DND-41 (cell line): Measurements from ENCODE around the gene NKD2.

Experiments used
- ATAC-seq: fragments of 200-7000 bp; cut with Tn5 transposase; 3 replicates; pipeline ENCODE4 v1.9.1; 2021; ENCODE audit warnings: low read depth; ENCODE audit not compliant: insufficient read depth
- DNase-seq: peaks from one replicate; pipeline ENCODE4 v3.0.0-alpha.2; 2020
- H2AFZ ChIP-seq: 2 replicates; pipeline ENCODE4 v1.6.0; 2012; ENCODE audit warnings: low read depth, low read length
- H3K27ac ChIP-seq: 2 replicates; pipeline ENCODE4 v1.5.1; 2012; ENCODE audit warnings: low read length, inconsistent platforms
- H3K27me3 ChIP-seq: fragments of 200-600 bp; sonication (generic); 2 replicates; pipeline ENCODE4 v1.6.0; 2012; ENCODE audit warnings: low read length, mild to moderate bottlenecking, inconsistent platforms; ENCODE audit not compliant: insufficient read depth, poor library complexity
- H3K36me3 ChIP-seq: 2 replicates; pipeline ENCODE4 v1.5.1; 2012; ENCODE audit warnings: low read length, inconsistent platforms; ENCODE audit not compliant: insufficient read depth
- H3K4me1 ChIP-seq: 2 replicates; pipeline ENCODE4 v1.5.1; 2012; ENCODE audit warnings: mild to moderate bottlenecking, low read length; ENCODE audit not compliant: insufficient read depth
- H3K4me2 ChIP-seq: 2 replicates; pipeline ENCODE4 v1.6.0; 2012; ENCODE audit warnings: mild to moderate bottlenecking, moderate library complexity, low read length, inconsistent platforms; ENCODE audit not compliant: insufficient read depth
- H3K4me3 ChIP-seq, 2 experiments: fragments of 200-600 bp in 1 of 2; shearing (Covaris generic) in 1 of 2; 2 replicates each; pipeline ENCODE4 v1.5.1; 2012 to 2016; ENCODE audit warnings: inconsistent platforms in 2 of 2, low read length in 2 of 2, mild to moderate bottlenecking in 2 of 2, low read depth in 1 of 2, moderate library complexity in 1 of 2
- H3K79me2 ChIP-seq: 2 replicates; pipeline ENCODE4 v1.6.0; 2012; ENCODE audit warnings: low read length, inconsistent platforms; ENCODE audit not compliant: insufficient read depth
- H3K9ac ChIP-seq: 2 replicates; pipeline ENCODE4 v1.6.0; 2012; ENCODE audit warnings: low read depth, mild to moderate bottlenecking, inconsistent platforms, low read length, moderate library complexity
- H3K9me3 ChIP-seq: 2 replicates; pipeline ENCODE4 v1.5.1; 2012; ENCODE audit warnings: low read length, moderate library complexity, mild to moderate bottlenecking, inconsistent platforms; ENCODE audit not compliant: insufficient read depth, severe bottlenecking
- H4K20me1 ChIP-seq: 2 replicates; pipeline ENCODE4 v1.6.0; 2012; ENCODE audit warnings: low read length; ENCODE audit not compliant: insufficient read depth
- EZH2 ChIP-seq: IDR thresholded peaks from 3 replicates; pipeline ENCODE4 v1.6.1; 2012; ENCODE audit warnings: borderline replicate concordance, low read depth, mild to moderate bottlenecking, moderate library complexity, low read length, inconsistent platforms; ENCODE audit not compliant: severe bottlenecking
- TF ChIP-seq, protein P1 (sequence below): IDR thresholded peaks from 2 replicates; pipeline ENCODE4 v1.5.1; 2012; ENCODE audit warnings: borderline replicate concordance, low read length, moderate library complexity, mild to moderate bottlenecking; ENCODE audit not compliant: poor library complexity, severe bottlenecking; ENCODE audit errors: extremely low read depth

Gene NKD2

GRCh38 chr5:983568-983967 lies 25.0 kb upstream of the NKD2 start:
- Histone ChIP-seq H3K9ac (no peak overlapping the region), H3K4me2 (no peak overlapping the region), H3K4me3 (no peak overlapping the region), H3K9me3 (no peaks in the 10 kb centered on the region), H3K27ac (no peak overlapping the region; the same call in 1 of the 2 replicates), H3K27me3 (no peaks in the 10 kb centered on the region), H3K4me1 (peaks cover 20% of the 10 kb centered on the region), H4K20me1 (no peaks in the 10 kb centered on the region), H2AFZ (no peak overlapping the region), H3K79me2 (no peaks in the 10 kb centered on the region), H3K36me3 (0 out of 2 replicates have a peak, but pooled peaks cover 3% of the 10 kb centered on the region)
- DNase-seq (no peak), ATAC-seq (no peak)
- TF ChIP-seq, protein P1, sequence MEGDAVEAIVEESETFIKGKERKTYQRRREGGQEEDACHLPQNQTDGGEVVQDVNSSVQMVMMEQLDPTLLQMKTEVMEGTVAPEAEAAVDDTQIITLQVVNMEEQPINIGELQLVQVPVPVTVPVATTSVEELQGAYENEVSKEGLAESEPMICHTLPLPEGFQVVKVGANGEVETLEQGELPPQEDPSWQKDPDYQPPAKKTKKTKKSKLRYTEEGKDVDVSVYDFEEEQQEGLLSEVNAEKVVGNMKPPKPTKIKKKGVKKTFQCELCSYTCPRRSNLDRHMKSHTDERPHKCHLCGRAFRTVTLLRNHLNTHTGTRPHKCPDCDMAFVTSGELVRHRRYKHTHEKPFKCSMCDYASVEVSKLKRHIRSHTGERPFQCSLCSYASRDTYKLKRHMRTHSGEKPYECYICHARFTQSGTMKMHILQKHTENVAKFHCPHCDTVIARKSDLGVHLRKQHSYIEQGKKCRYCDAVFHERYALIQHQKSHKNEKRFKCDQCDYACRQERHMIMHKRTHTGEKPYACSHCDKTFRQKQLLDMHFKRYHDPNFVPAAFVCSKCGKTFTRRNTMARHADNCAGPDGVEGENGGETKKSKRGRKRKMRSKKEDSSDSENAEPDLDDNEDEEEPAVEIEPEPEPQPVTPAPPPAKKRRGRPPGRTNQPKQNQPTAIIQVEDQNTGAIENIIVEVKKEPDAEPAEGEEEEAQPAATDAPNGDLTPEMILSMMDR: no peak
- no peak for TF ChIP-seq EZH2

DNA sequence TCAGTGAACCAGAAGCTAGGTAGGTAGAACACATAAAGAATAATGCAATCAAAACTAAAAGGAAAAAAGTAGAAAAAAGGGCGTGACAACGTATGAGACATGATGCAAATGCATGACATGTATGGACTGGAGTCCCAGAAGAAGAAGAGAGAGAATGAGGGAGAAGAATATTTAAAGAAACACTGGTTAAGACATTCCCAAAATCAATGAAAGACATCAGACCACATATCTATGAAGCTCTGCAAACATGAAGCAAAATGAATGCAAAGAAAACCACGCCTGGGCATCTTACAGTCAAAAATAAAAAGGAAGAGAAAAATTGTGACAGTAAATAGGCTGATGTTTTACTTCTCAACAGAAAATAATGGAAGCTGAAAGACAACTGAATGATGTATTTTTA lies 23.8 kb upstream of the NKD2 start:
- Histone ChIP-seq H3K36me3 (0 out of 2 replicates have a peak, but pooled peaks cover 4% of the 10 kb centered on the region), H2AFZ (no peak overlapping the region), H3K27ac (no peak overlapping the region), H4K20me1 (no peaks in the 10 kb centered on the region), H3K9me3 (no peaks in the 10 kb centered on the region), H3K9ac (no peak overlapping the region), H3K4me2 (no peak overlapping the region), H3K79me2 (no peaks in the 10 kb centered on the region), H3K27me3 (no peaks in the 10 kb centered on the region), H3K4me3 (no peak overlapping the region), H3K4me1 (peaks cover 23% of the 10 kb centered on the region)
- DNase-seq (no peak), ATAC-seq (no peak)
- TF ChIP-seq, protein P1: no peak

DNA sequence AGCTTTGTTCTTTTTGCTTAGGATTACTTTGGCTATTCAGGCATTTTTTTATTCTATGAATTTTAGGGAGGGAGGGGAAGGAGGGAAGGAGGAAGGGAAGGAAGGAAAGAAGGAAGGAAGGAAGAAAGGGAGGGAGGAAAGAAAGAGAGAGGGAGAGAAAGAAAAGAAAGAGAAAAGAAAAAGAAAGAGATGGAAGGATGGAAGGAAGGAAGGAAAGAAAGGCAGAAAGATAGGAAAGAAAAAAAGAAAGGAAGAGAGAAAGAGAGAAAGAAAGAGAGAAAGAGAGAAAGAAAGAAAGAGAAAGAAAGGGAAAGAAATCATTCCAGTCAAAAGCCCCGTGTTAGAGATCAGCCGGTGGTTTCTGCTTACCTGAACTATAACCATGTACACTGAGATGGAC lies 20.8 kb upstream of the NKD2 start:
- no peak for ATAC-seq
- no peak for TF ChIP-seq EZH2
- TF ChIP-seq, protein P1: no peak

GRCh38 chr5:988322-988721 lies 20.3 kb upstream of the NKD2 start:
- no peak overlapping the region for H2AFZ ChIP-seq
- DNase-seq: no peak

More for the DNA sequence above, 20.8 kb upstream of the NKD2 start:
- no peak overlapping the region for H2AFZ ChIP-seq
- no peak for DNase-seq
- no peak overlapping the region for H3K4me3 ChIP-seq
- no peak overlapping the region for H3K4me2 ChIP-seq
- no peak overlapping the region for H3K27ac ChIP-seq
- no peaks in the 10 kb centered on the region for H3K79me2 ChIP-seq
- peaks cover 30% of the 10 kb centered on the region for H3K4me1 ChIP-seq
- no peaks in the 10 kb centered on the region for H4K20me1 ChIP-seq
- H3K27me3 ChIP-seq: no peaks in the 10 kb centered on the region
- H3K9me3 ChIP-seq: no peaks in the 10 kb centered on the region
- 0 out of 2 replicates have a peak, but pooled peaks cover 4% of the 10 kb centered on the region for H3K36me3 ChIP-seq
- no peak overlapping the region for H3K9ac ChIP-seq

More at GRCh38 chr5:988322-988721, 20.3 kb upstream of the NKD2 start:
- Histone ChIP-seq H3K9me3 (no peaks in the 10 kb centered on the region), H4K20me1 (no peaks in the 10 kb centered on the region), H3K79me2 (no peaks in the 10 kb centered on the region), H3K9ac (no peak overlapping the region), H3K36me3 (0 out of 2 replicates have a peak, but pooled peaks cover 4% of the 10 kb centered on the region), H3K4me3 (no peak overlapping the region), H3K27ac (no peak overlapping the region), H3K4me1 (peaks cover 29% of the 10 kb centered on the region), H3K27me3 (no peaks in the 10 kb centered on the region), H3K4me2 (no peak overlapping the region)
- ATAC-seq: no peak
- TF ChIP-seq EZH2: no peak
- TF ChIP-seq, protein P1: no peak
